HEK293T (cell line): ENCODE measurements around the gene TMPRSS6.

Experiments
- CTCF ChIA-PET: fragments of 350-600 bp; formaldehyde crosslinking; extraction: SDS; loops from one replicate; lab custom pipeline; 2021; ENCODE audit warnings: antibody characterized with exemption, inconsistent platforms; lab: Yijun Ruan, JAX
- POLR2A ChIA-PET: fragments of 350-600 bp; formaldehyde crosslinking; extraction: SDS; loops from one replicate; lab custom pipeline; 2020; ENCODE audit warnings: antibody characterized with exemption, inconsistent platforms; lab: Yijun Ruan, JAX
- DNase-seq: peaks from one replicate; pipeline ENCODE4 v3.0.0; 2012; ENCODE audit warnings: mixed read lengths; ENCODE audit errors: extremely low spot score
- ARNT ChIP-seq: fragments of 450-650 bp; IDR thresholded peaks from 2 replicates; pipeline ENCODE4 v1.6.1; 2017; ENCODE audit warnings: mild to moderate bottlenecking
- BHLHE40 ChIP-seq: fragments of 450-650 bp; IDR thresholded peaks from 2 replicates; pipeline ENCODE4 v1.6.1; 2016; ENCODE audit warnings: mild to moderate bottlenecking, moderate library complexity, borderline replicate concordance
- CTBP1 ChIP-seq: fragments of 450-650 bp; IDR thresholded peaks from 2 replicates; pipeline ENCODE4 v1.6.1; 2016; ENCODE audit warnings: borderline replicate concordance
- ELF4 ChIP-seq: fragments of 450-650 bp; IDR thresholded peaks from 2 replicates; pipeline ENCODE4 v1.6.1; 2017; ENCODE audit warnings: antibody characterized with exemption
- FOXA1 ChIP-seq: fragments of 450-650 bp; IDR thresholded peaks from 2 replicates; pipeline ENCODE4 v1.6.1; 2016; ENCODE audit warnings: mild to moderate bottlenecking
- FOXK2 ChIP-seq: fragments of 450-650 bp; IDR thresholded peaks from 2 replicates; pipeline ENCODE4 v1.6.1; 2016; ENCODE audit warnings: mild to moderate bottlenecking
- FOXM1 ChIP-seq: fragments of 450-650 bp; IDR thresholded peaks from 2 replicates; pipeline ENCODE4 v1.6.1; 2017; ENCODE audit warnings: mild to moderate bottlenecking, borderline replicate concordance
- HDGF ChIP-seq: fragments of 450-650 bp; IDR thresholded peaks from 2 replicates; pipeline ENCODE4 v1.6.1; 2017; ENCODE audit warnings: antibody characterized with exemption, borderline replicate concordance
- L3MBTL2 ChIP-seq: fragments of 450-650 bp; conservative IDR thresholded peaks from 2 replicates; pipeline ENCODE4 v1.6.1; 2016; ENCODE audit warnings: mild to moderate bottlenecking
- LEF1 ChIP-seq: fragments of 450-650 bp; IDR thresholded peaks from 2 replicates; pipeline ENCODE4 v1.6.1; 2017; ENCODE audit warnings: mild to moderate bottlenecking, borderline replicate concordance
- NFRKB ChIP-seq: fragments of 450-650 bp; IDR thresholded peaks from 2 replicates; pipeline ENCODE4 v1.6.1; 2016; ENCODE audit warnings: mild to moderate bottlenecking, moderate library complexity
- SP1 ChIP-seq: fragments of 450-650 bp; IDR thresholded peaks from 2 replicates; pipeline ENCODE4 v1.6.1; 2017
- SUZ12 ChIP-seq: fragments of 450-650 bp; IDR thresholded peaks from 2 replicates; pipeline ENCODE4 v1.6.1; 2016; ENCODE audit warnings: mild to moderate bottlenecking
- TARDBP ChIP-seq: fragments of 450-650 bp; IDR thresholded peaks from 2 replicates; pipeline ENCODE4 v1.6.1; 2016
- ZNF384 ChIP-seq: fragments of 450-650 bp; IDR thresholded peaks from 2 replicates; pipeline ENCODE4 v1.6.1; 2016
- TF ChIP-seq, protein P1 (sequence below): fragments of 450-650 bp; IDR thresholded peaks from 2 replicates; pipeline ENCODE4 v1.6.1; 2016

TMPRSS6 gene

DNA sequence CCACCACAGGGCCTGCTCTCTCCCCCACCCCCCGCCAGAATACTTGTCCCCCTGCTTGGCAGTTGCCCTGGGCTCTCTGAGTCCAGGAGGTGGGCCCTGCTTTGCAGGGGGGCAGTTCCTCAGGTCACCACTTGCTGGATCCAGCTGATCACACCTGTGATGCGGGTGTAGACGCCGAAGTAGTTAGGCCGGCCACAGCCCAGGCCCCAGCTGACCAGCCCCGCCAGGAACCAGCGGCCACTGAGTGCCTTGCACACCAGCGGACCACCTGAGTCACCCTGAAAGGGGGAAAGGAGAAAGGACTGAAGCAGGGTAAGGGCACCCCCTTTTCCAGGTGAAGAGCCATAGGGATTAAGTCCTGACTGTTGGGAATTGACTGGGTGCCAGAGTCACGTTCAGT is 43.6 kb downstream of the TMPRSS6 start:
- TF ChIP-seq NFRKB (no peak), FOXA1 (no peak), HDGF (no peak), TARDBP (no peak), FOXK2 (no peak), ELF4 (no peak), BHLHE40 (no peak), CTBP1 (no peak), ARNT (no peak), ZNF384 (no peak), SUZ12 (no peak), SP1 (no peak), LEF1 (no peak), FOXM1 (no peak), L3MBTL2 (no peak)
- TF ChIP-seq, protein P1, sequence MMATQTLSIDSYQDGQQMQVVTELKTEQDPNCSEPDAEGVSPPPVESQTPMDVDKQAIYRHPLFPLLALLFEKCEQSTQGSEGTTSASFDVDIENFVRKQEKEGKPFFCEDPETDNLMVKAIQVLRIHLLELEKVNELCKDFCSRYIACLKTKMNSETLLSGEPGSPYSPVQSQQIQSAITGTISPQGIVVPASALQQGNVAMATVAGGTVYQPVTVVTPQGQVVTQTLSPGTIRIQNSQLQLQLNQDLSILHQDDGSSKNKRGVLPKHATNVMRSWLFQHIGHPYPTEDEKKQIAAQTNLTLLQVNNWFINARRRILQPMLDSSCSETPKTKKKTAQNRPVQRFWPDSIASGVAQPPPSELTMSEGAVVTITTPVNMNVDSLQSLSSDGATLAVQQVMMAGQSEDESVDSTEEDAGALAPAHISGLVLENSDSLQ, result no peak
- ChIA-PET CTCF (no interaction called here), POLR2A (interaction anchor here (1.3 kb wide), 1 partner anchor 47 kb away, joined by 3 read pairs; the partner anchor contains the start of genes MPST and TST)
- no peak for DNase-seq

DNA sequence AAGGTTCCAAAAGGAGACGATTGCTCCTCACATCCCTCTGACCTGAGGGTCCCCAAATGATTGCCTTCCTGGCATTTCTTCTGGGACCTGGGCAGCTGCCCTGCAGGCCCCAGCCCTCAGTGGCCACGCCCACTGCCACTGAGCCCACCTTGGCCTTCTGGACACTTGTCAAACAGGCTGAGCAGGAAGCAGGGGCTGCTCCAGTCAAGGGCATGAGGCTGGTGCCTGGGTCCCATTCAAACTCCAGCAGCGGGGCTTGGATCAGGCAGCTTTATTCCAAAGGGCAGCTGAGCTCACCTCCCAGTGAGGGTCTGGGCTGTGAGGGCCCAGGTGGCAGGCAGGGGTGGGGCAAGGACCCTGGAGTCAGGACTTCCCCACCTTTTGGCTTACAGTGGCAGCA is 44.3 kb downstream of the TMPRSS6 start:
- TF ChIP-seq NFRKB (no peak), FOXK2 (no peak), LEF1 (no peak), SUZ12 (no peak), ZNF384 (no peak), ELF4 (no peak), FOXA1 (no peak), TARDBP (no peak), HDGF (no peak), BHLHE40 (no peak), FOXM1 (no peak), SP1 (no peak), ARNT (no peak), CTBP1 (no peak), L3MBTL2 (no peak)
- TF ChIP-seq, protein P1, result no peak
- DNase-seq, result no peak
- CTCF ChIA-PET, result no interaction called here
- POLR2A ChIA-PET, result interaction anchor here (1.3 kb wide), 1 partner anchor 46 kb away, joined by 3 read pairs; the partner anchor contains the start of genes MPST and TST

DNA sequence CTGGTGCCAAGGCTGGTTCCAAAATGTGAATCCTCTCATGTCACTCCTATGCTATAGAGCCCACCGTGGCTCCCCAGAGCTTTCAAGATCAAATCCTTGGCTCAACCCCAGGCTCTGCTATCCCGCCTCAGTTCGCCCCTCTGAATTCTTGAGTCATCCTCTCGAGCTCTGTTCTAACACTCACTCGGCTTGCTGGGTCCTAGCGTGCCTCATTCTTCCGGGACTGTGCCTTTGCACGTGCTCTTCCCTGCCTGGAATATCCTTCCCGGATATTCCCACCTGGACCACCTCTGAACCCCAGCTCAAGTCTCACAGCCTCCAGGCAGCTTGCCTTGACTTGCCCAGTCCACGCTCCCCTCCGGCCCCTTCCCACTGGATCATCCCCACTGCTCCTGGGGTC is 45.0 kb downstream of the TMPRSS6 start:
- TF ChIP-seq TARDBP, result no peak
- no peak for TF ChIP-seq LEF1
- TF ChIP-seq ZNF384, result no peak
- TF ChIP-seq ELF4, result no peak
- no peak for TF ChIP-seq CTBP1
- TF ChIP-seq L3MBTL2, result no peak
- TF ChIP-seq, protein P1, result no peak
- TF ChIP-seq FOXA1, result no peak
- no peak for TF ChIP-seq NFRKB
- no peak for TF ChIP-seq ARNT
- TF ChIP-seq FOXK2, result no peak
- no peak for TF ChIP-seq SUZ12
- TF ChIP-seq SP1, result no peak
- no peak for TF ChIP-seq BHLHE40
- no peak for TF ChIP-seq HDGF
- TF ChIP-seq FOXM1, result no peak
- no peak for DNase-seq
- ChIA-PET CTCF (no interaction called here), POLR2A (no interaction called here)

DNA sequence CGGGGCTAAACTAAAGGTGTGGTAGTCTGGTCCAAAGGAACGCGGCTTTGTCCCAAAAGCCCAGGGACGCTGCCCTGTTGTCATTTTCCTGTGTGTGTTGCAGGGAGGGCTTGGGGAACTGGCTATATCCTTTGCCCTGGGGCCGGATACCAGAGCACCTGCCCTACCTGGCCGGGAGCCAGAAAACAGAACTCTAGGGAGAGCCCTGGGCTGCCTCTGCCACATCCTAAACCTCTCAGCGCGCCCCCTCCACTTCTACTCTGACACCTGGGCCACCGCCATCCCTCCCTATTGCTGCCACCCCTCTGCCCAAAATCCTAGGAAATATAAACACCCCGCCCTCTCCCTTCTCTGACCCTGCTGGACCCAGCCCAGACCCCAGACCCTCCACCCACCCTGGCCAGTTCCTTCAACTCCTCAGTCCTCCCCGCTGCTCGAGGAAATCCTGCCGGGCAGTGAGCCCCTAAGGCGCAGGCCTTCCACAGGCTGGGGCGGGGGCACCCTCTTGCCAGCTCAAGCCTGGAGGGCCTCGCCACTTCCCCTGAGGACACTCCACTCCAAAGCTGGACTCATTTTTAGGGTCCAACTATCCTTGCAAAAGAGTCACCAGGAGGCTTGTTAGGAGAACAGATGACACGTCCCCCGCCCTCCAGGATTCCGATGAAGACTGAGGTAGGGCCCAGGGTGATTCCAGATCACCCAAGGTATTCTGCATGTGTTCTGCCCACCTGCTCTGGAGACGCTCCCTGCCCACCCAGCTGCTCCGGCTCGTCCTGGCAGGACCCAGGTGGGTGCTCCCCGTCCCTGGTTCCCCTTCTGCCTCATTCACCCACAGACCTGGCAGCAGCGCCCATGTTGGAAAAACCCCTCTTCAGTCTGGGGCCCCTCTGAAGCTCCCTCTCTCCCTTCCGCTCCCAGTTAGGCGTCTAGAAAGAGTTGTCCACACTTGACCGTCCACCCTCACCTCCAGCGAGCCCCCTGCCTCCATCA is 45.8 kb downstream of the TMPRSS6 start:
- no peak for DNase-seq
- CTCF ChIA-PET, result no interaction called here
- POLR2A ChIA-PET, result no interaction called here
- TF ChIP-seq LEF1 (no peak), L3MBTL2 (no peak), FOXK2 (no peak), ELF4 (no peak), ARNT (no peak), HDGF (no peak), TARDBP (no peak), NFRKB (no peak), CTBP1 (no peak), FOXM1 (no peak), BHLHE40 (no peak), SUZ12 (no peak)
- TF ChIP-seq, protein P1, result no peak
